Bronchial epithelial cell (primary cell): ENCODE results near the gene PINK1. TPM values are rescaled to one million over a fixed set of nuclear protein-coding genes. Genes with fewer than 3 reads are reported as not detected.

ENCODE experiments used
- DNase-seq: peaks from one replicate; pipeline ENCODE4 v3.0.0-alpha.2; 2010; ENCODE audit warnings: low read depth
- FAIRE-seq: peaks from 2 replicates; lab custom pipeline; 2011; peaks lifted over from hg19 to GRCh38; lab: Jason Lieb, UNC
- H3K27me3 ChIP-seq: 2 replicates; pipeline ENCODE4 v1.5.1; 2011; ENCODE audit warnings: low read length; ENCODE audit not compliant: control insufficient read depth, insufficient read depth
- H3K36me3 ChIP-seq: 2 replicates; pipeline ENCODE4 v1.5.1; 2011; ENCODE audit warnings: low read length; ENCODE audit not compliant: control insufficient read depth, insufficient read depth
- H3K4me3 ChIP-seq: 2 replicates; pipeline ENCODE4 v1.5.1; 2011; ENCODE audit warnings: mild to moderate bottlenecking, low read depth, low read length, control low read depth
- CTCF ChIP-seq: IDR thresholded peaks from 2 replicates; pipeline ENCODE4 v1.5.1; 2011; ENCODE audit warnings: mild to moderate bottlenecking, moderate library complexity, low read length, control low read depth, inconsistent platforms; ENCODE audit not compliant: insufficient read depth, severe bottlenecking
- total RNA-seq: library from RNA; depleted of rRNA; stranded (reverse); fragments of >200 nt; gene quantifications from 2 replicates; pipeline ENCODE4 v1.2.1, GENCODE V29; 2014

PINK1 gene
- total RNA-seq, 1 donor from 2014 or later = 61.1 TPM

DNA sequence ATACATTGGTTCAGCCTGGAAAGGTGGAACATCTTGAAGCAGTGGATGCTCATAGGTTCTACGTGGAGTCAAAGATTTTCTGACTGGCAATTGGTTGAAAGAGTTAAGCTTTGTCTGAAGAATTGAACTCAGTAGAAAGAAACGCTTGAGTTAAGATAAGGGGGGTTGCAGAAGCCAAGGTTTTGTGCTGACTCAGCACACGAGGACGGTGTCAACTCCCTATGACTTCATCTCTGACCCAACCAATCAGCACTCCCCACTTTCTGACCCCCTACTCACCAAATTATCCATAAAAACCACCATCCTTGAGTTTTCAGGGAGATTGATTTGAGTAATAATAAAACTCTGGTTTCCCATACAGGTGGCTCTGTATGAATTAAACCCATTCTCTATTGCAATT, 2.5 kb upstream of the PINK1 start:
- DNase-seq (no peak), FAIRE-seq (no peak)
- Histone ChIP-seq H3K4me3 (no peak overlapping the region), H3K27me3 (no peaks in the 10 kb centered on the region), H3K36me3 (no peaks in the 10 kb centered on the region)
- no peak for TF ChIP-seq CTCF

DNA sequence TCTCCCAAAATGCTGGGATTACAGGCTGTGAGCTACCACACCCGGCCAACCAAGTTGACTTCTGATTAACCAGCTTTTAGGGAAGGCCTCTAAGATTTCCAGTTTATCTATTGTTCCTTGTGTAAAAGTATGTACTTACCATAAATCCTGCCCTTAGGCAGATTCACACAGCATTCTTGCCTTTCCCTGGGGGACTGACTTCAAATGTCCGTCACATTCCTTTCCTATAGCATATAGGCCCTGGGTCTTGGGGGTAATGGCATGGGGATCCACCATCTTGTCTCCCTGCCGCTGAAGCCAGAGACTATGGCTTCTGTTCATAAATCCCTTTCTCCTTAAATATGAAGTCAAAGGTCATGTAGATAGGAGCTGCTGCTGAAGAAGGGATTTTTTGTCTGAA, 872 bp upstream of the PINK1 start:
- Histone ChIP-seq H3K36me3 (no peaks in the 10 kb centered on the region), H3K27me3 (no peaks in the 10 kb centered on the region), H3K4me3 (no peak overlapping the region)
- FAIRE-seq = no peak
- no peak for TF ChIP-seq CTCF
- no peak for DNase-seq

DNA sequence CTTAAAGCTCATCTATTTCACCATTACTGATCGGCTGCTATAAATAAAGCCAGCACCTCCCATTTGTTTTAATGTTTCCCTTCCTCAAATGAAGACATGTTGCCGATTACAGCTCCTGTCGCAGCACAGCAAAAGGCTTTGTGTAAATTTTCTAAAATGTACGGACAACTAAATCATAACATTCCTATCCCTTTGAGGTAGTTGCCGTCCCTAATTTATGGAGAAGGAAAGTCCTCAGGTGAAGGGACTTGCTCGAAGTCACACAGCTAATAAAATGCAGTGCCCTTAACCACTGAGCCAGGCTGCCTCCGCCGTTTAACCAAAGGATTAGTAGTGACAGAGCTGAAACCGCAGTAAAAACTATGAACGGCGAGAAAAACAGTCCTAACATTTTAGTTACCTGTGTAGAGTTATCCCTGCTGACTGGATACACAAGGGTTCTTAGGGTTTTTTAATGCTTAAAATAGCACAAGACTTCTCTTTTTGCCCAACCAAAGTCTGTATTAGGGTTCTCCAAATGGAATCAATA, 871 bp downstream of the PINK1 start:
- Histone ChIP-seq H3K36me3 (peaks cover 5% of the 10 kb centered on the region), H3K27me3 (no peaks in the 10 kb centered on the region), H3K4me3 (peak overlapping the region; percentile 59)
- TF ChIP-seq CTCF = no peak
- FAIRE-seq = no peak
- DNase-seq = peak; percentile 24

- Histone ChIP-seq H3K4me3 (peak overlapping the region; percentile 59), H3K36me3 (peaks cover 6% of the 10 kb centered on the region), H3K27me3 (no peaks in the 10 kb centered on the region)
- DNase-seq (peak; percentile 52), FAIRE-seq (peak; percentile 7)
- TF ChIP-seq CTCF = no peak
Observed at GRCh38 chr1:20634594-20635084, 1.4 kb downstream of the PINK1 start.

- FAIRE-seq (no peak), DNase-seq (no peak)
- Histone ChIP-seq H3K4me3 (no peak overlapping the region), H3K36me3 (peaks cover 7% of the 10 kb centered on the region), H3K27me3 (no peaks in the 10 kb centered on the region)
- TF ChIP-seq CTCF = no peak
Observed at GRCh38 chr1:20636785-20637347, 3.6 kb downstream of the PINK1 start.
